PFSK-1 (cell line): ENCODE measurements around the gene ANKHD1.

Source experiments
- POLR2AphosphoS5 ChIP-seq: IDR thresholded peaks from 2 replicates; pipeline ENCODE4 v1.6.1; 2012; ENCODE audit warnings: low read depth, mild to moderate bottlenecking, control low read depth, low read length, moderate library complexity
- REST ChIP-seq, 2 experiments: IDR thresholded peaks; 2 replicates each; pipeline versions ENCODE4 v1.6.1 to v1.8.0; 2011 to 2012; ENCODE audit warnings: low read depth in 2 of 2, low read length in 2 of 2, control low read depth in 1 of 2, inconsistent platforms in 1 of 2, mild to moderate bottlenecking in 1 of 2, moderate library complexity in 1 of 2; ENCODE audit not compliant: insufficient read depth in 1 of 2
- SIN3A ChIP-seq: IDR thresholded peaks from 2 replicates; pipeline ENCODE4 v1.6.1; 2012; ENCODE audit warnings: mild to moderate bottlenecking, low read length, moderate library complexity, borderline replicate concordance; ENCODE audit not compliant: insufficient read depth

- no peak for TF ChIP-seq POLR2AphosphoS5
- TF ChIP-seq REST (IDR thresholded peaks at IDR 0.05; ENCODE audit: insufficient read depth in 1 of 2, low read depth in 2 of 2, low read length in 2 of 2): no peak
- no peak for TF ChIP-seq SIN3A
Measured at GRCh38 chr5:140381972-140382371, 19.7 kb upstream of the ANKHD1 start.
